Astrocyte (in vitro differentiated cells and primary cell): ENCODE measurements around the gene FAM163A.

Source experiments
- CTCF ChIP-seq: IDR thresholded peaks from 2 replicates; pipeline ENCODE4 v1.5.1; 2011; ENCODE audit warnings: low read depth, mild to moderate bottlenecking, inconsistent platforms, low read length, moderate library complexity; ENCODE audit not compliant: insufficient read depth
- EZH2 ChIP-seq: IDR thresholded peaks from 2 replicates; pipeline ENCODE4 v1.6.1; 2012; ENCODE audit warnings: mild to moderate bottlenecking, low read length, inconsistent platforms; ENCODE audit not compliant: insufficient read depth

- no peak for TF ChIP-seq CTCF
- TF ChIP-seq EZH2, result no peak
Observed at GRCh38 chr1:179825206-179825605, 82.1 kb downstream of the FAM163A start.
